ENCODE measurements around the gene LLGL2. TPM values are rescaled to one million over a fixed set of nuclear protein-coding genes. Genes with fewer than 3 reads are reported as not detected.

Gene LLGL2
- polyA plus RNA-seq, 1 donor (not counting 4 experiments of a cell fraction or from before 2014, with no cell fraction given): 13.8 TPM

DNA sequence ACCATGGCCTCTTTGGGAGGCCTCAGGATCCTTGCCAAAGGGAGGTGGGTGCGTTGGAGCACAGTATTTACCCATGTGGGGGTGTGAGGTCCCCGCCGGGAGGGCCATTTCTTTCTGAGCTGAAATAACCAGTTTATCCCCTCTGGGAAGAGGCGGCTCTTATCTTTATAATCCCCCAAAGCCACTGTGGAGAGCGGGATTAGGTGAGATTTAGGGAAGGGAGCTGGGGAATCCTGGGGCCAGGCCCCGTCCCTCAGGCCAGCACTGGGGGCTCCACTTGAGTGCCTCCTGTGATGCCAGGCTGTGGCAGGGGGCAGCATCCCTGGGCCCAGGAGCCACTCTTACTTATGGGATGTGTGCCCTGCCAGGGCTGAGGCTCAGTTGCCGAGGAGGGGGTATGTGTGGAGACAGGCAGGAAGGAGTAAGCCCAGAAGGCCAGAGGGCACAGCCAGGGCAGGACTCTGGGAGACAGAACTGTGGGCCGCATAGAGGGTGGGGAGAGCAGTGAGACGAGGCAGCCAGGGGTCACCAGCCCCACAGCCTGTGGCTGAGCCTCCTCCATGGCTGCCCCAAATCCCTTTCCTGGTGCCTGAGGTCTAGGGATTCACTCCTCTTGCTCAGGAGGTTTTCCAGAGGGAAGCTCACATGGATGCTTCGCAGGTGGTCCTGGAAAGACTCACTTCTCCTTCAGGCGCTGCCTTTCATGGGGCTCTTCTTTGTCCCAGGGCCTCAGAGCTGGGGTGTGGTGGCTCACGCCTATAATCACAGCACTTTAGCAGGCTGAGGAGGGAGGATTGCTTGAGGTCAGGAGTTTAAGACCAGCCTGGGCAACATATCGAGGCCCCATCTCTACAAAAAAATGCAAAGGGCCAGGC is 44.1 kb upstream of the LLGL2 start:
- DNase-seq (ENCODE audit: low read depth, low spot score) (no peak), FAIRE-seq (no peak)
- Histone ChIP-seq H3K36me3 (ENCODE audit: control insufficient read depth in 2 of 2, extremely low read depth in 1 of 2, insufficient read depth in 2 of 2, low read length in 2 of 2) (peaks cover 0 to 1% of the 10 kb centered on the region in 2 experiments), H3K79me2 (ENCODE audit: control insufficient read depth, insufficient read depth, low read length) (no peaks in the 10 kb centered on the region), H2AFZ (ENCODE audit: control insufficient read depth, low read length) (no peak overlapping the region), H3K9me3 (ENCODE audit: control insufficient read depth, low read depth, low read length) (no peaks in the 10 kb centered on the region), H3K27ac (ENCODE audit: control insufficient read depth, insufficient read depth, low read length) (no peak overlapping the region), H3K9me1 (ENCODE audit: control insufficient read depth, extremely low read depth, insufficient read depth, low read length) (no peaks in the 10 kb centered on the region), H4K20me1 (ENCODE audit: control insufficient read depth, extremely low read depth, insufficient read depth, low read length) (peaks cover 4% of the 10 kb centered on the region), H3K27me3 (ENCODE audit: control insufficient read depth, extremely low read depth, insufficient read depth, low read length) (no peaks in the 10 kb centered on the region), H3K9ac (ENCODE audit: control insufficient read depth, extremely low read depth, insufficient read depth, low read length) (no peak overlapping the region), H3K4me3 (ENCODE audit: control insufficient read depth in 2 of 3, extremely low read depth in 1 of 3, insufficient read depth in 2 of 3, low read depth in 1 of 3, low read length in 3 of 3) (no peak overlapping the region), H3K4me1 (ENCODE audit: control insufficient read depth, extremely low read depth, insufficient read depth, low read length) (no peaks in the 10 kb centered on the region), H3K4me2 (ENCODE audit: control insufficient read depth, extremely low read depth, insufficient read depth, low read depth, low read length) (no peak overlapping the region)
- TF ChIP-seq EZH2 (IDR thresholded peaks at IDR 0.05; ENCODE audit: low read length): no peak
- TF ChIP-seq, protein P1, sequence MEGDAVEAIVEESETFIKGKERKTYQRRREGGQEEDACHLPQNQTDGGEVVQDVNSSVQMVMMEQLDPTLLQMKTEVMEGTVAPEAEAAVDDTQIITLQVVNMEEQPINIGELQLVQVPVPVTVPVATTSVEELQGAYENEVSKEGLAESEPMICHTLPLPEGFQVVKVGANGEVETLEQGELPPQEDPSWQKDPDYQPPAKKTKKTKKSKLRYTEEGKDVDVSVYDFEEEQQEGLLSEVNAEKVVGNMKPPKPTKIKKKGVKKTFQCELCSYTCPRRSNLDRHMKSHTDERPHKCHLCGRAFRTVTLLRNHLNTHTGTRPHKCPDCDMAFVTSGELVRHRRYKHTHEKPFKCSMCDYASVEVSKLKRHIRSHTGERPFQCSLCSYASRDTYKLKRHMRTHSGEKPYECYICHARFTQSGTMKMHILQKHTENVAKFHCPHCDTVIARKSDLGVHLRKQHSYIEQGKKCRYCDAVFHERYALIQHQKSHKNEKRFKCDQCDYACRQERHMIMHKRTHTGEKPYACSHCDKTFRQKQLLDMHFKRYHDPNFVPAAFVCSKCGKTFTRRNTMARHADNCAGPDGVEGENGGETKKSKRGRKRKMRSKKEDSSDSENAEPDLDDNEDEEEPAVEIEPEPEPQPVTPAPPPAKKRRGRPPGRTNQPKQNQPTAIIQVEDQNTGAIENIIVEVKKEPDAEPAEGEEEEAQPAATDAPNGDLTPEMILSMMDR (optimal IDR thresholded peaks at IDR 0.05 in 1 of 3, IDR thresholded peaks at IDR 0.05 in 1 of 3, conservative IDR thresholded peaks at IDR 0.05 in 1 of 3; ENCODE audit: extremely low read depth in 1 of 3, insufficient read depth in 2 of 3, low read length in 3 of 3): no peak
- dilution Hi-C loops (cut with MboI; ENCODE audit: extremely low pct_ligation_motif_present, low sequenced_read_pairs): no loop called here

DNA sequence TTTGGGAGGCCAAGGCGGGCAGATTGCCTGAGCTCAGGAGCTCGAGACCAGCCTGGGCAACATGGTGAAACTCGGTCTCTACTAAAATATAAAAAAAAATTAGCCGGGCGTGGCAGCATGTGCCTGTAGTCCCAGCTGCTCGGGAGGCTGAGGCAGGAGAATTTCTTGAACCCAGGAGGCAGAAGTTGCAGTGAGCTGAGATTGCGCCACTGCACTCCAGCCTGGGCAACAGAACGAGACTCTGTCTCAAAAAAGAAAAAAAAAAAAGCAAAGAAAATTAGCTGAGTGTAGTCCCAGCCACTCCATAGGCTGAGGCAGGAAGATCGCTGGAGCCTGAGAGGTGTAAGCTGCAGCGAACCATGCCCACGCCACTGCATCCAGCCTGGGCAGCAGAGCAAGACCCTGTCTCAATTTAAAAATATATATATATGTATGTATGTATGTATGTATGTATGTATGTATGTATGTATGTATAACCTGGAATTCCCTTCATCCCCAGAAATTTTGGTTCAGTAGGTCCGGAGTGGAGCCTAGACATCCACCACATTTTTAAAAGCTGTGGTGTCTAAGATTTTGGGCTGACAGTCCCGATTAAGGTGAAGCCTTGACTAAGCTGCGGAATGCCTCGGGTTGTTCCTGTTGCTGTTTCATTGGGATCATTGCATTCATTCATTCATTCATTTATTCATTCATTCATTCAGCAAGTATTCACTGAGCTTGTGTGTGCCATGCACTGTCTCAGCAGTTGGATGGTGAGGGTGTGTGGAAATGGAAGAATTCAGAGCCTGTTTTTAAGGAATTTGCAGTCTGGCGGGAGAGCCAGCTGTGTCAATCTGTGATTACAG is 43.2 kb upstream of the LLGL2 start:
- no peaks in the 10 kb centered on the region for H3K9me3 ChIP-seq (ENCODE audit: control insufficient read depth, low read depth, low read length)
- no peak overlapping the region for H3K4me3 ChIP-seq (ENCODE audit: control insufficient read depth in 2 of 3, extremely low read depth in 1 of 3, insufficient read depth in 2 of 3, low read depth in 1 of 3, low read length in 3 of 3)
- peaks cover 4% of the 10 kb centered on the region for H4K20me1 ChIP-seq (ENCODE audit: control insufficient read depth, extremely low read depth, insufficient read depth, low read length)
- H3K79me2 ChIP-seq (ENCODE audit: control insufficient read depth, insufficient read depth, low read length): no peaks in the 10 kb centered on the region
- no peak overlapping the region for H3K4me2 ChIP-seq (ENCODE audit: control insufficient read depth, extremely low read depth, insufficient read depth, low read depth, low read length)
- H2AFZ ChIP-seq (ENCODE audit: control insufficient read depth, low read length): no peak overlapping the region
- no peaks in the 10 kb centered on the region for H3K9me1 ChIP-seq (ENCODE audit: control insufficient read depth, extremely low read depth, insufficient read depth, low read length)
- FAIRE-seq (no peak), DNase-seq (ENCODE audit: low read depth, low spot score) (no peak)
- dilution Hi-C loops (cut with MboI; ENCODE audit: extremely low pct_ligation_motif_present, low sequenced_read_pairs): no loop called here
- no peak overlapping the region for H3K27ac ChIP-seq (ENCODE audit: control insufficient read depth, insufficient read depth, low read length)
- no peaks in the 10 kb centered on the region for H3K27me3 ChIP-seq (ENCODE audit: control insufficient read depth, extremely low read depth, insufficient read depth, low read length)
- TF ChIP-seq, protein P1 (optimal IDR thresholded peaks at IDR 0.05 in 1 of 3, IDR thresholded peaks at IDR 0.05 in 1 of 3, conservative IDR thresholded peaks at IDR 0.05 in 1 of 3; ENCODE audit: extremely low read depth in 1 of 3, insufficient read depth in 2 of 3, low read length in 3 of 3): no peak
- no peak for TF ChIP-seq EZH2 (IDR thresholded peaks at IDR 0.05; ENCODE audit: low read length)
- no peak overlapping the region for H3K9ac ChIP-seq (ENCODE audit: control insufficient read depth, extremely low read depth, insufficient read depth, low read length)
- H3K36me3 ChIP-seq (ENCODE audit: control insufficient read depth in 2 of 2, extremely low read depth in 1 of 2, insufficient read depth in 2 of 2, low read length in 2 of 2): peaks cover 0 to 1% of the 10 kb centered on the region in 2 experiments
- H3K4me1 ChIP-seq (ENCODE audit: control insufficient read depth, extremely low read depth, insufficient read depth, low read length): no peaks in the 10 kb centered on the region

All from keratinocyte (primary cell).